ENCODE data around the gene SIGLEC15. TPM values are rescaled to one million over a fixed set of nuclear protein-coding genes. Genes with fewer than 3 reads are reported as not detected.

SIGLEC15 gene
- total and polyA plus RNA-seq, 10 of the 15 experiments (the other 5 are each of a cell fraction or from before 2014, with no cell fraction given), result 0.09 to 0.45 TPM; not detected in 8

- H2AFZ ChIP-seq (ENCODE audit: control insufficient read depth, low read depth, low read length), result peak overlapping the region; percentile 80
- H4K20me1 ChIP-seq (ENCODE audit: control insufficient read depth, insufficient read depth), result no peaks in the 10 kb centered on the region
- peaks cover 4% of the 10 kb centered on the region; the same call in 1 of the 2 replicates for H3K4me1 ChIP-seq (ENCODE audit: control insufficient read depth, insufficient read depth, low read length)
- no peaks in the 10 kb centered on the region for H3K79me2 ChIP-seq (ENCODE audit: control insufficient read depth, insufficient read depth, low read length)
- ChIA-PET RAD21 (ENCODE audit: unreplicated experiment) (no interaction called here), CTCF (no interaction called here), POLR2A (no interaction called here), SMC1A (ENCODE audit: uncharacterized antibody, unreplicated experiment) (interaction anchor here (1.0 to 1.1 kb wide), 2 partner anchors 25 to 88 kb away, joined by 3 read pairs; no protein-coding TSS in a partner anchor)
- H3K27me3 ChIP-seq (replicated peaks in 1 of 2; ENCODE audit: control insufficient read depth in 2 of 2, insufficient read depth in 2 of 2, low read length in 1 of 2), result no peaks in the 10 kb centered on the region
- H3K4me3 ChIP-seq, result peak overlapping the region; percentile 38; the same call in 1 of the 2 replicates
- no peak overlapping the region for H3K27ac ChIP-seq (ENCODE audit: control insufficient read depth, insufficient read depth)
- H3K4me2 ChIP-seq (ENCODE audit: control insufficient read depth, insufficient read depth), result peak overlapping the region; percentile 67
- DNase-seq (ENCODE audit: low read depth, low spot score) (no peak), FAIRE-seq (no peak), ATAC-seq (no peak)
- peak overlapping the region; percentile 59; the same call in 1 of the 2 replicates for H3K9ac ChIP-seq (ENCODE audit: control insufficient read depth, insufficient read depth, low read length)
- H3K9me3 ChIP-seq (replicated peaks; ENCODE audit: control insufficient read depth, insufficient read depth, low read length), result no peaks in the 10 kb centered on the region; the same call in 2 of the 3 replicates
- 52% methylated on average over 8 of the region's 8 CpGs for WGBS (ENCODE audit: insufficient coverage, insufficient replicate concordance, low lambda C conversion rate, missing lambda C conversion rate)
- no peaks in the 10 kb centered on the region for H3K36me3 ChIP-seq (ENCODE audit: control insufficient read depth in 2 of 2, insufficient read depth in 2 of 2, low read length in 1 of 2)
- no TSS peak for BruUV-seq (replicated peaks)
- in situ Hi-C loops (cut with MboI) (no loop called here), intact Hi-C loops (cut with micrococcal nuclease; ENCODE audit: unreplicated experiment) (no loop called here)
- TF ChIP-seq KAT2A (conservative IDR thresholded peaks at IDR 0.05; ENCODE audit: control insufficient read depth, low read depth, low read length) (no peak), SIX5 (IDR thresholded peaks at IDR 0.05; ENCODE audit: low read depth, low read length, severe bottlenecking) (no peak), CBX3 (IDR thresholded peaks at IDR 0.05; ENCODE audit: borderline replicate concordance, low read depth) (no peak)
Measured at GRCh38 chr18:45775743-45776142, 49.7 kb upstream of the SIGLEC15 start.

GRCh38 chr18:45777393-45777792 is 48.1 kb upstream of the SIGLEC15 start:
- CTCF ChIA-PET, result interaction anchor here (1.0 to 1.2 kb wide), 2 partner anchors 9 to 103 kb away, joined by 3 read pairs; no protein-coding TSS in a partner anchor
- FAIRE-seq (no peak), ATAC-seq (no peak), DNase-seq (ENCODE audit: low read depth, low spot score) (no peak)
- Histone ChIP-seq H4K20me1 (ENCODE audit: control insufficient read depth, insufficient read depth) (no peaks in the 10 kb centered on the region), H3K27me3 (replicated peaks in 1 of 2; ENCODE audit: control insufficient read depth in 2 of 2, insufficient read depth in 2 of 2, low read length in 1 of 2) (no peaks in the 10 kb centered on the region), H3K4me2 (ENCODE audit: control insufficient read depth, insufficient read depth) (no peak overlapping the region), H3K79me2 (ENCODE audit: control insufficient read depth, insufficient read depth, low read length) (no peaks in the 10 kb centered on the region), H3K27ac (ENCODE audit: control insufficient read depth, insufficient read depth) (no peak overlapping the region), H3K9me3 (replicated peaks; ENCODE audit: control insufficient read depth, insufficient read depth, low read length) (no peaks in the 10 kb centered on the region; the same call in 2 of the 3 replicates), H2AFZ (ENCODE audit: control insufficient read depth, low read depth, low read length) (no peak overlapping the region), H3K4me3 (no peak overlapping the region), H3K4me1 (ENCODE audit: control insufficient read depth, insufficient read depth, low read length) (peaks cover 4% of the 10 kb centered on the region; the same call in 1 of the 2 replicates), H3K9ac (ENCODE audit: control insufficient read depth, insufficient read depth, low read length) (no peak overlapping the region), H3K36me3 (ENCODE audit: control insufficient read depth in 2 of 2, insufficient read depth in 2 of 2, low read length in 1 of 2) (no peaks in the 10 kb centered on the region)
- 36% methylated on average over 1 of the region's 1 CpG for WGBS (ENCODE audit: insufficient coverage, insufficient replicate concordance, low lambda C conversion rate, missing lambda C conversion rate)
- no peak for TF ChIP-seq RB1 (IDR thresholded peaks at IDR 0.05; ENCODE audit: borderline replicate concordance)
- no peak for TF ChIP-seq TCF3 (IDR thresholded peaks at IDR 0.05; ENCODE audit: borderline replicate concordance, insufficient read depth, low read depth, low read length)
- no peak for TF ChIP-seq EGR1 (IDR thresholded peaks at IDR 0.05; ENCODE audit: borderline replicate concordance in 1 of 2, low read depth in 2 of 2, low read length in 2 of 2)
- TF ChIP-seq CHD2 (IDR thresholded peaks at IDR 0.05; ENCODE audit: borderline replicate concordance, low read depth, low read length), result no peak
- no peak for TF ChIP-seq ZNF592 (IDR thresholded peaks at IDR 0.05)
- TF ChIP-seq KDM1A (IDR thresholded peaks at IDR 0.05; ENCODE audit: borderline replicate concordance), result no peak
- no peak for TF ChIP-seq TCF12 (IDR thresholded peaks at IDR 0.05; ENCODE audit: low read depth, low read length)
- no peak for TF ChIP-seq NFIC (IDR thresholded peaks at IDR 0.05; ENCODE audit: low read depth, low read length)
- no peak for TF ChIP-seq ESRRA (IDR thresholded peaks at IDR 0.05; ENCODE audit: low read length)
- no peak for TF ChIP-seq KLF5 (IDR thresholded peaks at IDR 0.05; ENCODE audit: partially characterized antibody)
- no peak for TF ChIP-seq FOXK2 (IDR thresholded peaks at IDR 0.05)
- RAD21 ChIA-PET (ENCODE audit: unreplicated experiment), result no interaction called here
- BruUV-seq (replicated peaks), result no TSS peak
- in situ Hi-C loops (cut with MboI), result no loop called here
- SMC1A ChIA-PET (ENCODE audit: uncharacterized antibody, unreplicated experiment), result interaction anchor here (1.3 kb wide), 1 partner anchor 53 kb away, joined by 3 read pairs; no protein-coding TSS in a partner anchor
- POLR2A ChIA-PET, result no interaction called here
- intact Hi-C loops (cut with micrococcal nuclease; ENCODE audit: unreplicated experiment), result no loop called here

All from GM12878 (cell line).